Posterior vena cava (tissue), 2 donors: Measurements from ENCODE around the gene MRRF. TPM values are rescaled to one million over a fixed set of nuclear protein-coding genes. Genes with fewer than 3 reads are reported as not detected.
A peak's percentile ranks its signal among the peaks of the same experiment; 100 is the strongest.
"Not testable (repeated sequence)": the region's sequence is repeated elsewhere in the genome, so short reads cannot be mapped to it uniquely, and the experiment has no call there.

Source experiments
- DNase-seq: peaks from one replicate; pipeline ENCODE4 v3.0.0-alpha.2; 2020; ENCODE audit warnings: low spot score
- intact Hi-C, 2 donors: fragments of 100-400 bp; cut with DNase I; formaldehyde crosslinking; loops; one replicate each; pipeline versions ENCODE4 v1.14.1 to v1.14.2; 2022 to 2023
- total RNA-seq, 2 donors: library from RNA; stranded (reverse); fragmentation: NEBNext Ultra II Directional; extraction: Animal tissue kit (Norgen Biotek cat#: 25700); gene quantifications; one replicate each; pipeline ENCODE4 v1.2.1, GENCODE V29; 2021
- donor health status: DM: yes; HTN: yes; CAD: no.
- donor health status: DM: yes; HTN: yes; CAD: no.

Gene MRRF
- total RNA-seq, 2 donors from 2014 or later = 23.8 to 27.7 TPM

DNA sequence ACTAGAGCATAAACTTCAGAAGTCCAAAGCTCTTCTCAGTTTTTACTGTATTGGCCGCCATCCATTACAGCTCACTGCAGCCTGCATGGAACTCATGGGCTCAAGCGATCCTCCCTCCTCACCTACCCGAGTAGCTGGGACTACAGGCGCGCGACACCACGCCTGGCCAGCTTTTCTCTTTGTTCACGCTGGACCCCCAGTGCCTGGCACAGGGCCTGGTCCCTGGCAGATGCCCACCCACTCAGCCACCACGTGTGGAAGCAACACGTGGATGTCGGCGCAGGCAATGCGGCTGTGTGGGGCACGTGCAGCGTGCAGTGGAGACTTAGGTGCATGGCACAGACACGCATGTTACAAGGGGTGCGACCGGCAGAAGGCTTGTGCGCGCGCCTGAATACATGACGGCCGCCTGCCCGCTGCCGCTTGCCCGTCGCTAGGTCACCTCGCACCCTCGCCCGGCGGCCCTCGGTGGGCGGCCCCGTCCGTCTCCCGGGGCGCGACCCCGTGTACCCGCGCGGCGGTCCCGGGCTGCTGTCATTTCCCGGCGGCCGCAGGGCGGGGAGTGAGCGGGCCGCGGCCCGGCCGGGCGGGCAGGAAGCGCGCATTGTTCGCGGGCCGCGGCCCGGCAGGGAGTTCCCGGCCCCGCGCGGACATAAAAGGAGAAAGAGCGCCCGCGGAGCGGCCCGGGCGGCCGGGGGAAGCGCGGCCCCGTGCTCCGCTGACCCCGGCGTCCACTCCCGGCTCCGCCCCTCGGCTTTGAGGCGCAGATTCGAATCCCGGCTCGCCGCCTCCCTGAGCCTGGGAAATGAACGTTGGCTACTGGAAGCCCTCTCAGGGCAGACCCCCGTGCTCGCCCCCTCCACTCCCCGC lies 82.0 kb downstream of the MRRF start:
- peak; percentile 89 for DNase-seq
- intact Hi-C loops = loop anchor here in 1 of 2 donors (1.0 kb wide), 1 partner anchor 221 kb away; no protein-coding TSS in a partner anchor

DNA sequence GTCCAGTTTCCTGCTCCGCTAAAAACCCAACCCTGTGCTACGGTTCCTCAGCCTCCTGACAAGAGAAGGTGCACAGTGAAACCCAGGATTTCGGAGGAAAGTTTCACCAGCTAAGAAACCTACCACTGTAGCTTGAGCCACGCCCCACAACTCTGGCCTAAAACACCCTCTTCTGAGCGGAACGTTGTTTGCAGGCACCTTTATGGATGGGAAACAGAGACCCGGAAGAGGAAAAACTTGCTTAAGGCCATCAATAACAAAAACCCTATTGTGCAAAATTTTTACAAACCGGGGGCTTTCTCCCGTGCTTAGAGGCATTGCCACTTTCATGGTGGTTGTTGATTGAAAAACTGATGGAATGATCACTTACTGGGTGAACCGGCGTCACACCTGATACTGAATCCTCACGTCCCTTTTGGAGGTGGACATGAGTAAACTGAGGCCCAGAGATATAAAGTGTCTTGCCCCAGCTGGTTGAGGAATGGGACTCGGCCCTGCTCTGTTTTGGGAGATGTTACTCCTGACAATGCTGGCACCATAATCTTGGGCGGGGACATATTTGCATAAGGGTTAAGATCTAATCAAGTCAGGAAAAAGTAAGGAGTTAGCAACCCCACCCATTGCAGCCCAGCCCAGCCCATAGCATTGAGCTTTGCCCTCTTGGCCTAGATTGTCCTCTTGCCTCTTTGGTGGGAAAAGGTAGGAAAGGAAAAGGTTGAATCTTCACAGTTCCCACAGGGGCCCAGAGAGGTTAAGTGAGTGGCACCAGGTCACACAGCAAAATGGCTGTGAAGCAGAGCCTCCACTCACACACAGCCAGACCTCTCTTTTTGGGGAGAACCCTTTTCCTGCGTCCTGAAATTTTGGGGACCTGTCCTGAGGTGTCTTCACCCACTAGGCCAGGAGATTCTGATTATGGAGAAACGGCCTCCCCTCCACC lies 82.9 kb downstream of the MRRF start:
- intact Hi-C loops = loop anchor here in 1 of 2 donors (2.0 kb wide), 1 partner anchor 249 kb away; no protein-coding TSS in a partner anchor
- DNase-seq = peak; percentile 28

DNA sequence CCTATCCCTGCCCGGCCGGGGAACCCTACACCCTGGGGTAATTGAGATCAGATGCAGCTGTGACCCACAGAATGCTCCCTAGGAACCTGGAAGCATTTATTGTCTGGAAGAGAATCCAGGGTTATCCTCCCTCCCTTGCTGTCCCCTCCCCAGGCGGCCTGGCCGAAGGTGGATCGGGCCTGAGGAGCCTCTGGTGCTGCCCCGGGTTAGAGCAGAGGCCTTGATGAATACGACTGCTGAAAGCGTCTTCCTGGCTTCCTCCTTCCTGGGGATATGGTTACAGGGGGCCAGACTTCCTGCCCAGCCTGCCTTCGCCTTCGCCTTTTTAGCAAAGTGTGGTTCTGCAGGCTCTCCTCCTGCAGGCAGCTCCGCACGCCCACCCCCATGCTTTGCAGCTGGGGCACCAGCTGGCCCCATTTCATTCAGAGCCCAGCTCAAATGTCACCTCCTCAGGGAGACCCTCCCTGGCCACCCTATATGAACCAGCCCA lies 83.7 kb downstream of the MRRF start:
- intact Hi-C loops = loop anchor here in 1 of 2 donors (2.0 kb wide), 1 partner anchor 250 kb away; no protein-coding TSS in a partner anchor
- peak; percentile 64 for DNase-seq

DNA sequence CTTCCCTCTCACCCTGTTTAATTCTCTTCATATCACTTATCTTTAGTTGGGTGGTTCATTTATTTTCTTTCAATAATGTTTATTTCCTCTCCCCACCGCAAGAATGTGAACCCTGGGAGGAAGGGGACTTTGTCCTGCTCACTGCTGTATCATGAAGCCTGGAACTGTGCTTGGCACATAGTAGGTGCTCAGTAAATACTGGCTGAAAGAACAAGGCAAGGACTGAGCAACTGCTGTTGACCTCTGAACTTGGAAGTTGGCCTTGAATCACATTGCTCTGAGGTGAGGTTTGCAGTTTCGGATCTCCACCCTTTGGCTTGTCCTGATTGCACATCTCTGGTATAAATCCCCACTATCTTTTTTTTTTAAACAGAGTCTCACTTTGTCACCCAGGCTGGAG lies 84.1 kb downstream of the MRRF start:
- DNase-seq = no peak
- intact Hi-C loops = loop anchor here in 1 of 2 donors (2.0 kb wide), 1 partner anchor 250 kb away; no protein-coding TSS in a partner anchor

DNA sequence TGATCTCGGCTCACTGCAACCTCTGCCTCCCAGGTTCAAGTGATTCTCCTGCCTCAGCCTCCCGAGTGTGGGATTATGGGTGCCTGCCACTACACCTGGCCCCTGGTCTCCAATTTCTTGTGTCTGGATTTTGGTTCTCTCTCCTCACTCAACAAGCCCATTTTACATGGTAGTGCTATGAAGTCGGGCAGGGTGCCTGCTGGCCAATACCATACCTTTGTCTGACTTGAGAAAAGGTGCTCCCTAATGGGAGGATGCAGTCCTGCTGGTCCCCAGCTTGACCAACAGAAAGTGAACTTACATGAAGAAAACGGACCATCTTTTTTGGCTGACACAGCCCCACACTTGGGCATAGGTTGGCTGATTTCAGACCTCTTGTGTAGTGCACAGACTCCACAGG lies 84.5 kb downstream of the MRRF start:
- DNase-seq = no peak
- intact Hi-C loops = loop anchor here in 1 of 2 donors (2.0 kb wide), 1 partner anchor 250 kb away; no protein-coding TSS in a partner anchor

DNA sequence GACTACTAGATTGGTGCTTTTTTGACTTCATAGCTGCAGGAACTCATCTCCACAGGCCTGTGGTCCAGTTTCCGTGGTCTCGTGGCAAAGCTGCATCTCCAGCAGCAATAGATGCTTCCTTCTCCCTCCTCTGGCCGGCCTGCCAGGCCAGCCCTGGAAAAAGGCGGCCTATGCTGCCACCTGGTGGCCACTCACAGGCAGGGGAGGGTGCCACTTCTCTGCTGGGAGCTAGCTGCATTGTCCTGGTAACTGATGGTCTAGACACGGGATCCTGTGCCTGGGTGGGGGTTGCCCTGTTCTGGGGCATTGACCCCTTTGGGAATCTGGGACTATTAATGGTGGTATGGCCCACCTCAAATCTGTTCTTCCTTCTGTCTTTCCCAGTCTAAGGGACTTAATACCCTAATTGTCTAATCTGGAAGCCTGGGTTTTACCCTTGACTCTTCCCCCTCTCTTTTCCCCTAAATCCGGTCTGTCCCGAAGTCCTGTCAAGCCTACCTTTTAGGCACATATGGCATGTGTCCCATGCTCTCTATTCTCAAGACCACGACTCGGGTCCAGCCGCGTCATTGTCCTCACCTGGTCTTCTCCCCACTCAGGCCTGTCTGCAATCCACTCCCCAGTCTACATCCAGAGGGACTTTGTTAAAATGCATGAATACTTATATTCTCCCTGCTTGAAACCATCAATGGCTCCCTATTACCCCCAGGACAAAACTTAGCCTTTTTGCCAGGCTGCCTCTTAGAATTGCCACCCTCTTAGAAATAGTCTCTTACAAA lies 86.1 kb downstream of the MRRF start:
- intact Hi-C loops = loop anchor here in 1 of 2 donors (2.0 kb wide), 1 partner anchor 226 kb away; no protein-coding TSS in a partner anchor
- peak; percentile 94 for DNase-seq

DNA sequence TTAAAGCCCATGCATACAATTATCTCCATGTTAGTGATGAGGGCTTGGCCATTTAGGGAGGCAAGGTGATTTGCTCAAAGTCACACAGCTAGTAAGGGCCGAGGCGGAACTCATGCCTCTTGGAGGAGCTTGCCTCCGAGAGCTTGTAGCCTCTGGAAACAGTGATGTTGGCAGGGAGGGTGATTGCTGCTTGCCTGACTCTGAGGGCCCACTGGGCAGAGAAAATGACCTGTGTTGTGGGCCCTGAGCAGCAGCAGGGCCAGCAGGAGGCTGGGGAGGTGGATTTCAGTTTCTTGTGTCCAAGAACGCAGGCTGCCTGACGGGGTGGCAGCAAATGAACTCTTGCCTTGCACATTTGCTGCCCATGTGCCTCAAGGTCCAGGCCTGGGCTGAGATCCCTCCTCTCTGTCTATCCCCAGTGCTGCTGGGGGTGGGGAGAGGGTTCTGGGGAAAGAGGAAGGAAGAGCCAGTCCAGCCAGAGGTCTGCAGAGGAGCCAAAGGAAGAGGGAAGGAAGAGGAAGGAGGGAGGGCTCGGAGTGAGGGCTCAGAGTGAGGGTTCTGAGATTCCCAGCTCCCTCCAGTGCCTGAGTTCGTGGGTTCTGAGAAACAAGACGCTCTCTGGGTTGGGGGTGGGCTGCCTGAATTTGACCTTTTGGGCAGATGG lies 90.0 kb downstream of the MRRF start:
- intact Hi-C loops = no loop called here
- peak; percentile 76 for DNase-seq

DNA sequence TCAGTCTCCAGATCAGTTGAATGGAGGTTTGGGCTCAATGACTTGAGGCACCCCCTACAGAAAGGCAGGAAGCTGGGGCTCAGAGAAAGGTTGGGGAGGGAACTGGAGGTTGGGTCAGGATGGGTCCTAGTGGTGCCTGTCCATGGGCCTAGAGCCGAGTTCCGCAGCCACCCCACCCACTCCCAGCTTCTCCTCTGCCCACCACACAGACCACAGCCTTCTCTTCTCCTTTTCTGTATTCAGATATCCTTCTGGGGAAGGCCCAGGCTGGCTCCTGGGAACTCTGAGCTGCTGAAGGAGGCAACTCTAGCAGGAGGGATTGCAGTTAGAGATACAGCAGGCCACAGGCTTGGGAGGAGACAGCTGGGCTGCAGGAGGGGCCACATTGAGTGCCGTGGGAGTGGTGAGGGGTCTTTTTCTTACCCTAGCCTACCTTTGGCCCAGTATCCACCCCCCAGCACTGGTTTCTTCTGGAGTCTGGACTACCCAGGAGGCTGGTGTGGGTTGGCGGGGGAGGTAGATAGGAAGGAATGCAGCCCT lies 90.7 kb downstream of the MRRF start:
- peak; percentile 50 for DNase-seq
- intact Hi-C loops = no loop called here

DNA sequence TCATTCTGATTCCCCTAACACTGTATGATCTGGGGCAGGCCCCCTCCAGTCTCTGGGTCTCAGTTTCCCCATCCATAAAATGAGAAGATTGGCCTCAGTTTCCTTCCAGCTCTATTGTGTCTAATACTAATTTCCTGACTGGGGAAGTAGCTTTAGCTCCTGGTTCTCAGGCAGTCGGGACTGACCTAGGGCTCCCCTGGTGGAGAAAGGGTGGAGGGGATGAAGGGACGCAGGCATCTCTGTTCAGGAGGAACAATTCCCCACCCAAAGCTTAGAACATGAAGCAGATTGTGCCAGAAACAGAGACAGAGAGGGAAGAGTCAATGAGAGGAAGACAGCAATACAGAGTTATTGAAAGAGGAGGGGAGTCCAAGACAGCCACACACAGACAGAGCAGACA lies 91.9 kb downstream of the MRRF start:
- DNase-seq = peak; percentile 23
- intact Hi-C loops = no loop called here

DNA sequence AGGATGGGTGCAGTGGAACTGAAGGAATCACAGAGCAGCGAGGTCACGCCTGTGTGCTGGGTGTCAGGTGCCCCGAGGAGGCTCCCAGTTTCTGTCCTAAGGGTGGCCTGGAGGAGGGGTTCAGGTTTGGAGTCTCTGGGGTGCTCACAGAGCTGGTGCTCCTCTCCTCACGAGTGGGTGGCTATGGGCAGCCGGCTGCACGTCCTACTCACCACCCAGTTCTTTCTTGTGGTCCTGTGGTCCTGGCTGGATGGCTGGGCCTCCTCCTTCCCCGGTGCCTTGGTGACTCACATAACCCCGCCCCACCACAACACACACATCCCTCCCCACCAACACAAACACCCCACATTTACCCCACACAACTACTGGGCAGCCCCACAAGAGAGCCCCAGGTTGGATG lies 96.2 kb downstream of the MRRF start:
- intact Hi-C loops = no loop called here
- DNase-seq = peak; percentile 61

DNA sequence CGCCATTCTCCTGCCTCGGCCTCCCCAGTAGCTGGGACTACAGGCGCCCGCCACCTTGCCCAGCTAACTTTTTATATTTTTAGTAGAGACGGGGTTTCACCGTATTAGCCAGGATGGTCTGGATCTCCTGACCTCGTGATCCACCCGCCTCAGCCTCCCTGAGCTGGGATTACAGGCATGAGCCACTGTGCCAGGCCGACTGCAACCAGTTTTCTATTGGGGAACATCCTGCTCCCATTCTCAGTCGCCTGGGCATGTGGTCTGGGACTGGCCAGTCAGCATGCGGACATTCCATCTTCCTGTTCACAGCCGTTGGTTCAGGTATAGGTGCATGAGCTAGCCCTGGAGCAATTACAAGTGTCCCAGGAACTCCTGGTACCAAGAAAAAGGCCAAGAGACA lies 98.4 kb downstream of the MRRF start:
- peak; percentile 35 for DNase-seq
- intact Hi-C loops = not testable (repeated sequence)

DNA sequence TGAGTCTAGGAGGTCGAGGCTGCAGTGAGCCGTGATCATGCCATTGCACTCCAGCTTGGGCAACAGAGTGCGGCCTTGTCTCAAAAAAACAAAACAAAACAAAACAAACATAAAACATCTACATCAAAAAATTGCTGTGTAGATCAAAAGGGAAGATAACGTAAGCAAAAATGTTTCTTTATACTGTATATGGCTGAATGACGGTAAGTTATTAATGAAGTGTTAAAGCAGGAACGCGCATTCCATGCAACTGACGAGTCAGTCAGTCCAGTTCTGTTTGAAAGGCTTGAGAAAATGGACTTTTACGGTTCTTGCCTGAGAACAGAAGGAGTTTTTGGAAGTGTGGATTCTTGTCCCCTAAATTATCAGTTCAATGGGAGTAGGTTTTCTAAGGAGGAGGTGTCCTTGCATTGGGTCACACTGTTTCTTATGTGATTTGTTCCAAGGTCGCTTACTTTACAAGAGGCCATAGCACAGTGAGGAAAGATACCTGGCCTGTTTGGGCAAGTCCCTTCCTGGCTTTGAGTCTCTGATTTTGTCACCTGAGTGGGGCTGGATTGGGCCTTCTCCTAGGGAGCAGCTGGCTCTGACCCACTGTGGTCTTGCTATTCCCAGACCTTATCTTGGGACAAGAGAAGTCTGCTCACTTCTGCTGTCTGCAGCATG lies 99.6 kb downstream of the MRRF start:
- intact Hi-C loops = no loop called here

DNA sequence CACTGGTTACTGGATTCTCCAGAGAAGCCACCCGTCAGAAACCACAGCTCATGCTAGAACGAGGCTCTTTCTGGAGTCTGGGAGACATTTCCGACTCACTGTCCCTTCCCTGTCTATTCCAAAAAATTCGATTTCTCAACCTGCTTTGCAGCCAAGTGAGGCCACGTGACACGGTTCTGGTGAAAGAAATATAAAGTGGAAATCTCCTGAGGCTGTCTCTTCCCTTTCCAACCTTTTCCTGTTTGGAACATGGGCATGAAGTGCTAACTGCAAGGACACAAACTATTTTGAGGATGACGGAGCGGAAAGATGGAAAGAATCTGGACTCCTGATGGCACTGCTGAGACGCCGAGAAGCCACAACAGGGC lies 100.1 kb downstream of the MRRF start:
- intact Hi-C loops = no loop called here
- DNase-seq = peak; percentile 74

More for the DNA sequence above, 99.6 kb downstream of the MRRF start:
- no peak for DNase-seq

DNA sequence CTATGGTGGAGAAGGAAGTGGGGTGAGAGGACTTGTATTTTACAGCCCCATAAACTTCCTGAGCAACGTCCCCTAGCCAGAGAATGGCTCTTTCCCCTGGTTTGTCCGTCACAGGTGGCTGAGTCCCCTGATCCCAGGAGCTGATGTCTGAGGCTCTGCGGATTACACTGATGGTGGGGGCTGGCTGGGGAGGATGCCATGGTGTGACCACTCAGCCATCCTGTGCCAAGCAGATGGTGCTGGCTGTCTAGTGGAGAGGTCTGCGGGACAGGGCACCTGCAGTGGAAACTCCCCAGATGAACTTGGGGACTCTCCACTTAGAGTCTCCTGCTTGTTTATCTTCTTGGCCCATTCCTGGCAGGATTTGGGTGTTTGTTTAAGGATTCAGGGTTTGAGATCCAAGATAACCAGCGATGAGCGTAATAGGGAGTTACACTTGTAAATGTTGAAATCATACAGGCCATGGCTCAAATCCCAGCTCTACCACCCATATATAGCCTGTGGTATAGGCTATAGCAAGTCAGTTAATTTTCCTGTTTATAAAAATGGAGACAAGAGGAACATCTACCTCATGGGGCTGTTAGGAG lies 101.5 kb downstream of the MRRF start:
- intact Hi-C loops = no loop called here
- DNase-seq = peak; percentile 54

DNA sequence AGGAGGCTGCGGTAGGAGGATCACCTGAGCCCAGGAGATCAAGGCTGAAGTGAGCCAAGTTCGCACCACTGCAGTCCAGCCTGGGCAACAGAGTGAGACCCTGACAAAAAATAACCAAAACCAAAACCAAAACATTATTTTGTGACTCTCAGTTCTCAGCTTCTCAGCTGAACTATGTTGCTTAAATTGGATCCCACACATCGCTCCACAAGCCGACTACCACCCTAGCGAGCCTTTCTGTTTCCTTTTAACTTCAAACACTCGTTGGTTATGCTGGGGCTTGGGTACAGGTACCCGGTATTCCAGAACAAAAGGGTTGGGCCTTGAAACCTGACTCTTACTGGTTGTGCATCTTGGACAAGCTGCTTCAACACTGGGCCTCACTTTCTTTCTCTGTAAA lies 102.4 kb downstream of the MRRF start:
- intact Hi-C loops = no loop called here
- DNase-seq = no peak

DNA sequence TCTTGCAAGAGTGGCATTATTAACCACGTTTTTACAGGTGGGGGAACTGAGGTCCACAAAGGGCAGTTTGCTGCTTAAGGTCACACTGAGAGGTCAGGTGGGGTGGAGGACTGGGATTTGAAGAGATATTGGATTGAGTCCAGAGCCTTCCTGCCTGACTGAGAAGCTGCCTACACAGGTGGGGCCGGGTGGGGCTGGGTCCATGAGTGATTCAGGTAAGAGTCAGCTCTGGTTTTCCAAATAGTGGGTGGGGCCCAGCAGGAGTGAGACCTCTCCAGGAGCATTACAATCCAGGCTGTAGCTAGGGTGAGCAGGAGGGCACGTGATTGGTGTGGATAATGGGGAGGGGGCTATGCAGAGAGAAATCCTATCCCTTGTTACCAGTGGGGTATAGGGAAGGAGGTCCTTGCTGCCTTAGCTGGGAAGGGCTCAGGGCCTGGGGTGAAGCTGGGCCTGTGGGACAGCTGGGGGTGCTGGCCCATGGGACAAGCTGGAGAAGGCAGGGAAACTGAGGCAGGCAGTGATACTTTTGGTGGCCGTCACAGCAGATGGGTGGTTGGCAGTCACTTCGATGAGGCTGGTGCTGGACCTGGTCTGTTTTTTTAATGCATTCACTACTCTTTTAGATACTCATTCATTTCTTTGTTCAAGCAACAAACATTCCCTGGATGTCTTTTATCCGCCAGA lies 103.2 kb downstream of the MRRF start:
- DNase-seq = peak; percentile 62
- intact Hi-C loops = no loop called here

DNA sequence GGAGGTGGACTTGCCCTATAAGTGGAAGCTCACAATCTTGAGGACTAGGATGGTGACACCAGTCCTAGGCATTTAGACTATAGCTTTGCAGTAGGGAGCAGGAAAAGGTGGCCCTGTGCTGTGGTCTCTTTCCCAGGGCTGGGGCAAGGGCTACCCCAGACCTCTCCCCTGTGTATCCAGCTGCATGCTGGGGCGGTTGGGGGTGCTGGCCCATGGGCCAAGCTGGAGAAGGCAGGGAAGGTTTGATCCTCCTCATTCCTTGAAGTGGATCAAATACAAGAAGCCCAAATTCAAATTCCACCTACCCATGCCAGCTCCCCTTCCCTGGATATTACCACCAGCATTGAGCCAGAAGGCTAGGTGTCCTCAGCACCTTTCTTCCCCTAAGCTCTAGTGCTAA lies 104.0 kb downstream of the MRRF start:
- DNase-seq = no peak
- intact Hi-C loops = no loop called here
